GM12878 (cell line): ENCODE data around the gene ALCAM. TPM values are rescaled to one million over a fixed set of nuclear protein-coding genes. Genes with fewer than 3 reads are reported as not detected.

Source experiments
- ATAC-seq: fragments of 200-7000 bp; cut with Tn5 transposase; 3 replicates; pipeline ENCODE4 v1.9.1; 2020; ENCODE audit warnings: mild to moderate bottlenecking, moderate library complexity
- BruUV-seq: library from RNA; stranded (reverse); fragments of 400-500 nt; replicated peaks from 2 replicates; lab custom pipeline; 2021; lab: Mats Ljungman, UMichigan
- CTCF ChIA-PET: fragments of 300-600 bp; sonication (Branson Sonifier 250); formaldehyde crosslinking; extraction: SDS; loops from one replicate; lab custom pipeline; 2021; ENCODE audit warnings: inconsistent platforms; lab: Yijun Ruan, JAX
- POLR2A ChIA-PET: fragments of 350-600 bp; formaldehyde crosslinking; extraction: SDS; loops from one replicate; lab custom pipeline; 2021; ENCODE audit warnings: inconsistent platforms; lab: Charles Lee
- RAD21 ChIA-PET: fragments of 300-600 bp; sonication (Branson Sonifier 250); formaldehyde crosslinking; loops from one replicate; lab custom pipeline; 2023; ENCODE audit warnings: antibody characterized with exemption; ENCODE audit not compliant: unreplicated experiment; lab: Charles Lee
- SMC1A ChIA-PET: fragments of 300-600 bp; sonication (Branson Sonifier 250); formaldehyde crosslinking; loops from one replicate; lab custom pipeline; 2023; ENCODE audit not compliant: unreplicated experiment, uncharacterized antibody; lab: Charles Lee
- DNase-seq: peaks from one replicate; pipeline ENCODE4 v3.0.0-alpha.2; 2011; ENCODE audit warnings: low read depth, low spot score
- FAIRE-seq: peaks from 3 replicates; lab custom pipeline; 2011; peaks lifted over from hg19 to GRCh38; lab: Jason Lieb, UNC
- H2AFZ ChIP-seq: 2 replicates; pipeline ENCODE4 v1.6.0; 2011; ENCODE audit warnings: low read depth, low read length, control low read depth; ENCODE audit not compliant: control insufficient read depth
- H3K27ac ChIP-seq: 2 replicates; pipeline ENCODE4 v1.5.1; 2011; ENCODE audit warnings: control low read depth; ENCODE audit not compliant: control insufficient read depth, insufficient read depth
- H3K27me3 ChIP-seq, 2 experiments: replicated peaks in 1 of 2; 2 replicates each; pipeline versions ENCODE4 v1.6.0 to v1.6.1; 2011; ENCODE audit warnings: low read length in 1 of 2; ENCODE audit not compliant: control insufficient read depth in 2 of 2, insufficient read depth in 2 of 2
- H3K36me3 ChIP-seq, 2 experiments: 2 replicates each; pipeline ENCODE4 v1.5.1; 2011; ENCODE audit warnings: low read length in 1 of 2; ENCODE audit not compliant: control insufficient read depth in 2 of 2, insufficient read depth in 2 of 2
- H3K4me1 ChIP-seq: 2 replicates; pipeline ENCODE4 v1.6.1; 2011; ENCODE audit warnings: mild to moderate bottlenecking, low read length, moderate library complexity, mixed read lengths; ENCODE audit not compliant: control insufficient read depth, insufficient read depth
- H3K4me2 ChIP-seq: 2 replicates; pipeline ENCODE4 v1.6.0; 2011; ENCODE audit warnings: control low read depth; ENCODE audit not compliant: control insufficient read depth, insufficient read depth
- H3K4me3 ChIP-seq: fragments of 200-600 bp; sonication (generic); 2 replicates; pipeline ENCODE4 v1.5.1; 2016
- H3K79me2 ChIP-seq: 2 replicates; pipeline ENCODE4 v1.6.0; 2011; ENCODE audit warnings: low read length; ENCODE audit not compliant: control insufficient read depth, insufficient read depth
- H3K9ac ChIP-seq: 2 replicates; pipeline ENCODE4 v1.8.0; 2011; ENCODE audit warnings: low read length, control low read depth, mixed read lengths; ENCODE audit not compliant: control insufficient read depth, insufficient read depth
- H3K9me3 ChIP-seq: replicated peaks from 3 replicates; pipeline ENCODE4 v1.5.1; 2011; ENCODE audit warnings: mild to moderate bottlenecking, low read length; ENCODE audit not compliant: control insufficient read depth, insufficient read depth
- H4K20me1 ChIP-seq: 2 replicates; pipeline ENCODE4 v1.6.0; 2011; ENCODE audit not compliant: control insufficient read depth, insufficient read depth
- ATF7 ChIP-seq: fragments of 450-650 bp; IDR thresholded peaks from 2 replicates; pipeline ENCODE4 v1.6.1; 2016; ENCODE audit warnings: low read depth, mild to moderate bottlenecking
- CEBPB ChIP-seq, 2 experiments: fragments of 150-350 bp in 1 of 2; IDR thresholded peaks; 2 replicates each; pipeline ENCODE4 v1.6.1; 2012 to 2014; ENCODE audit warnings: low read depth in 2 of 2, low read length in 2 of 2, borderline replicate concordance in 1 of 2, inconsistent platforms in 1 of 2
- GABPA ChIP-seq: IDR thresholded peaks from 2 replicates; pipeline ENCODE4 v1.6.1; 2014; ENCODE audit warnings: antibody characterized with exemption, low read depth, mild to moderate bottlenecking, inconsistent platforms
- KAT2A ChIP-seq: conservative IDR thresholded peaks from 2 replicates; pipeline ENCODE4 v1.6.1; 2011; ENCODE audit warnings: low read depth, low read length; ENCODE audit not compliant: control insufficient read depth
- KDM1A ChIP-seq: fragments of 200-600 bp; sonication (generic); IDR thresholded peaks from 2 replicates; pipeline ENCODE4 v1.6.1; 2016; ENCODE audit warnings: borderline replicate concordance
- MYB ChIP-seq: fragments of 150-350 bp; IDR thresholded peaks from 2 replicates; pipeline ENCODE4 v1.6.1; 2014; ENCODE audit warnings: mild to moderate bottlenecking, low read depth, low read length, borderline replicate concordance
- RAD51 ChIP-seq: fragments of 450-650 bp; IDR thresholded peaks from 2 replicates; pipeline ENCODE4 v1.6.1; 2016; ENCODE audit warnings: moderate library complexity, mild to moderate bottlenecking, inconsistent platforms
- YY1 ChIP-seq: IDR thresholded peaks from 2 replicates; pipeline ENCODE4 v1.6.1; 2011; ENCODE audit warnings: low read depth, mild to moderate bottlenecking, low read length
- ZNF217 ChIP-seq: fragments of 450-650 bp; IDR thresholded peaks from 2 replicates; pipeline ENCODE4 v1.6.1; 2017; ENCODE audit warnings: antibody characterized with exemption, mild to moderate bottlenecking
- whole genome bisulfite sequencing: methylation state at CpG from one replicate; pipeline ENCODE4 v1.1.6; 2016; ENCODE audit warnings: low lambda C conversion rate; ENCODE audit not compliant: insufficient replicate concordance, insufficient coverage; ENCODE audit errors: missing lambda C conversion rate; 5-methylcytosine and 5-hydroxymethylcytosine counted together
- in situ Hi-C: fragments of 300-500 bp; cut with MboI; formaldehyde crosslinking; loops from 9 replicates; pipeline ENCODE4 v1.14.3; 2018; ENCODE audit warnings: mixed read lengths
- intact Hi-C: fragments of 100-400 bp; cut with micrococcal nuclease; formaldehyde crosslinking; loops from one replicate; pipeline ENCODE4 v1.14.2; 2022; ENCODE audit not compliant: unreplicated experiment
- polyA plus RNA-seq, 11 experiments: library from polyadenylated mRNA; depleted of rRNA in 4 of 11; unstranded in 6 of 11; stranded (reverse) in 5 of 11; fragments of >200 nt; fragmentation: Nextera tagmentation in 4 of 11; fragmentation: Illumina TruSeq in 1 of 11; extraction: Ambion mirVana in 4 of 11; extraction: Trizol in 1 of 11; gene quantifications; 1 replicate in 1 of 11; 2 replicates in 10 of 11; pipeline versions ENCODE4 v1.2.1 to v1.2.3, GENCODE V29; 2011 to 2016; ENCODE audit warnings: inconsistent platforms in 2 of 11, missing spikeins in 2 of 11, low read depth in 1 of 11
- total RNA-seq, 4 experiments: library from RNA; depleted of rRNA in 3 of 4; stranded (reverse); fragments of >200 nt in 3 of 4; fragmentation: Illumina TruSeq in 1 of 4; extraction: Trizol in 1 of 4; gene quantifications; 2 replicates each; pipeline versions ENCODE4 v1.2.1 to v1.2.3, GENCODE V29; 2013 to 2021
- TF ChIP-seq, protein P1 (sequence below): fragments of 450-650 bp; formaldehyde crosslinking; IDR thresholded peaks from 2 replicates; pipeline ENCODE4 v1.4.0; 2020; ENCODE audit warnings: mild to moderate bottlenecking, moderate library complexity
- TF ChIP-seq, protein P2 (sequence below): fragments of 150-350 bp; IDR thresholded peaks from 2 replicates; pipeline ENCODE4 v1.6.1; 2016; ENCODE audit warnings: low read depth, low read length
- TF ChIP-seq, protein P3 (sequence below): IDR thresholded peaks from 2 replicates; pipeline ENCODE4 v1.6.1; 2011; ENCODE audit warnings: borderline replicate concordance, low read depth, mild to moderate bottlenecking, moderate library complexity, low read length; ENCODE audit not compliant: insufficient read depth, poor library complexity, severe bottlenecking
- TF ChIP-seq, protein P4 (sequence below): IDR thresholded peaks from 2 replicates; pipeline ENCODE4 v1.6.1; 2012; ENCODE audit warnings: low read depth, low read length, improper control_type of control experiment

Gene ALCAM
- total and polyA plus RNA-seq, 10 of the 15 experiments (the other 5 are each of a cell fraction or from before 2014, with no cell fraction given): 12.2 to 54.2 (median 32.6) TPM

DNA sequence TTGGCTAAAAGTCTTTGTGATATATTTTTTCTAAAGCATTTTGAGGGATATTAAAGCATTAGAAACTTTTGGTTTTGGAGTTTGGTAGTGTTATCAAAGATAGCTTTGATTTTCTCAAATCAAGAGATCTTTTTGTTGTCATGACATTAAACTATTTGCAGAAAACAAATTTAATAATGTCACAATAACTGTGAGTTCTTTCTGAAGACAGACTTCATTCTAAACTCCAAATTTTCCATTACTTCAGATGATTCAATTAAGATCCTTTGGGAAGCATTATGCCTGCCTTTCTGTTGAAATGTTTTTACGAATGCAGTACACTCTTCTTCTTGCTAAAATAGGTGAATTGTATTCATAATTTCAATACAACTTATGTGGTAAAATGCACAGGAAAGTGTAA is 145.4 kb downstream of the ALCAM start:
- RAD21 ChIA-PET: interaction anchor here (1.4 kb wide), 1 partner anchor 144 kb away, joined by 5 read pairs; no protein-coding TSS in a partner anchor
- Histone ChIP-seq H2AFZ (no peak overlapping the region), H3K27ac (no peak overlapping the region), H3K4me1 (no peaks in the 10 kb centered on the region), H3K9me3 (no peaks in the 10 kb centered on the region), H3K27me3 (no peaks in the 10 kb centered on the region), H3K9ac (no peak overlapping the region), H3K36me3 (no peaks in the 10 kb centered on the region), H3K4me3 (no peak overlapping the region), H3K79me2 (no peaks in the 10 kb centered on the region), H4K20me1 (no peaks in the 10 kb centered on the region), H3K4me2 (no peak overlapping the region)
- in situ Hi-C loops: loop anchor here (25.0 kb wide), 2 partner anchors 1225 to 1400 kb away; no protein-coding TSS in a partner anchor
- ATAC-seq (no peak), FAIRE-seq (no peak), DNase-seq (no peak)
- intact Hi-C loops: loop anchor here (10.0 kb wide), 2 partner anchors 357 to 527 kb away; no protein-coding TSS in a partner anchor
- POLR2A ChIA-PET: no interaction called here
- 96% methylated on average over 1 of the region's 1 CpG for WGBS
- CTCF ChIA-PET: interaction anchor here (0.8 kb wide), 1 partner anchor 11 kb away, joined by 3 read pairs; no protein-coding TSS in a partner anchor
- BruUV-seq: no TSS peak
- SMC1A ChIA-PET: interaction anchor here (0.8 to 2.2 kb wide), 6 partner anchors 9 to 143 kb away, joined by 3 to 7 read pairs (median 3); no protein-coding TSS in a partner anchor
- TF ChIP-seq ATF7 (no peak), GABPA (no peak), ZNF217 (no peak), MYB (no peak), KAT2A (no peak), CEBPB (IDR thresholded peaks at IDR 0.05; ENCODE audit: borderline replicate concordance in 1 of 2, low read depth in 2 of 2, low read length in 2 of 2) (no peak), YY1 (no peak), RAD51 (no peak), KDM1A (no peak)
- TF ChIP-seq, protein P1, sequence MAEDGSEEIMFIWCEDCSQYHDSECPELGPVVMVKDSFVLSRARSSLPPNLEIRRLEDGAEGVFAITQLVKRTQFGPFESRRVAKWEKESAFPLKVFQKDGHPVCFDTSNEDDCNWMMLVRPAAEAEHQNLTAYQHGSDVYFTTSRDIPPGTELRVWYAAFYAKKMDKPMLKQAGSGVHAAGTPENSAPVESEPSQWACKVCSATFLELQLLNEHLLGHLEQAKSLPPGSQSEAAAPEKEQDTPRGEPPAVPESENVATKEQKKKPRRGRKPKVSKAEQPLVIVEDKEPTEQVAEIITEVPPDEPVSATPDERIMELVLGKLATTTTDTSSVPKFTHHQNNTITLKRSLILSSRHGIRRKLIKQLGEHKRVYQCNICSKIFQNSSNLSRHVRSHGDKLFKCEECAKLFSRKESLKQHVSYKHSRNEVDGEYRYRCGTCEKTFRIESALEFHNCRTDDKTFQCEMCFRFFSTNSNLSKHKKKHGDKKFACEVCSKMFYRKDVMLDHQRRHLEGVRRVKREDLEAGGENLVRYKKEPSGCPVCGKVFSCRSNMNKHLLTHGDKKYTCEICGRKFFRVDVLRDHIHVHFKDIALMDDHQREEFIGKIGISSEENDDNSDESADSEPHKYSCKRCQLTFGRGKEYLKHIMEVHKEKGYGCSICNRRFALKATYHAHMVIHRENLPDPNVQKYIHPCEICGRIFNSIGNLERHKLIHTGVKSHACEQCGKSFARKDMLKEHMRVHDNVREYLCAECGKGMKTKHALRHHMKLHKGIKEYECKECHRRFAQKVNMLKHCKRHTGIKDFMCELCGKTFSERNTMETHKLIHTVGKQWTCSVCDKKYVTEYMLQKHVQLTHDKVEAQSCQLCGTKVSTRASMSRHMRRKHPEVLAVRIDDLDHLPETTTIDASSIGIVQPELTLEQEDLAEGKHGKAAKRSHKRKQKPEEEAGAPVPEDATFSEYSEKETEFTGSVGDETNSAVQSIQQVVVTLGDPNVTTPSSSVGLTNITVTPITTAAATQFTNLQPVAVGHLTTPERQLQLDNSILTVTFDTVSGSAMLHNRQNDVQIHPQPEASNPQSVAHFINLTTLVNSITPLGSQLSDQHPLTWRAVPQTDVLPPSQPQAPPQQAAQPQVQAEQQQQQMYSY (CRISPR knock-in tag): no peak
- TF ChIP-seq, protein P2, sequence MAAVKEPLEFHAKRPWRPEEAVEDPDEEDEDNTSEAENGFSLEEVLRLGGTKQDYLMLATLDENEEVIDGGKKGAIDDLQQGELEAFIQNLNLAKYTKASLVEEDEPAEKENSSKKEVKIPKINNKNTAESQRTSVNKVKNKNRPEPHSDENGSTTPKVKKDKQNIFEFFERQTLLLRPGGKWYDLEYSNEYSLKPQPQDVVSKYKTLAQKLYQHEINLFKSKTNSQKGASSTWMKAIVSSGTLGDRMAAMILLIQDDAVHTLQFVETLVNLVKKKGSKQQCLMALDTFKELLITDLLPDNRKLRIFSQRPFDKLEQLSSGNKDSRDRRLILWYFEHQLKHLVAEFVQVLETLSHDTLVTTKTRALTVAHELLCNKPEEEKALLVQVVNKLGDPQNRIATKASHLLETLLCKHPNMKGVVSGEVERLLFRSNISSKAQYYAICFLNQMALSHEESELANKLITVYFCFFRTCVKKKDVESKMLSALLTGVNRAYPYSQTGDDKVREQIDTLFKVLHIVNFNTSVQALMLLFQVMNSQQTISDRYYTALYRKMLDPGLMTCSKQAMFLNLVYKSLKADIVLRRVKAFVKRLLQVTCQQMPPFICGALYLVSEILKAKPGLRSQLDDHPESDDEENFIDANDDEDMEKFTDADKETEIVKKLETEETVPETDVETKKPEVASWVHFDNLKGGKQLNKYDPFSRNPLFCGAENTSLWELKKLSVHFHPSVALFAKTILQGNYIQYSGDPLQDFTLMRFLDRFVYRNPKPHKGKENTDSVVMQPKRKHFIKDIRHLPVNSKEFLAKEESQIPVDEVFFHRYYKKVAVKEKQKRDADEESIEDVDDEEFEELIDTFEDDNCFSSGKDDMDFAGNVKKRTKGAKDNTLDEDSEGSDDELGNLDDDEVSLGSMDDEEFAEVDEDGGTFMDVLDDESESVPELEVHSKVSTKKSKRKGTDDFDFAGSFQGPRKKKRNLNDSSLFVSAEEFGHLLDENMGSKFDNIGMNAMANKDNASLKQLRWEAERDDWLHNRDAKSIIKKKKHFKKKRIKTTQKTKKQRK: no peak
- TF ChIP-seq, protein P3, sequence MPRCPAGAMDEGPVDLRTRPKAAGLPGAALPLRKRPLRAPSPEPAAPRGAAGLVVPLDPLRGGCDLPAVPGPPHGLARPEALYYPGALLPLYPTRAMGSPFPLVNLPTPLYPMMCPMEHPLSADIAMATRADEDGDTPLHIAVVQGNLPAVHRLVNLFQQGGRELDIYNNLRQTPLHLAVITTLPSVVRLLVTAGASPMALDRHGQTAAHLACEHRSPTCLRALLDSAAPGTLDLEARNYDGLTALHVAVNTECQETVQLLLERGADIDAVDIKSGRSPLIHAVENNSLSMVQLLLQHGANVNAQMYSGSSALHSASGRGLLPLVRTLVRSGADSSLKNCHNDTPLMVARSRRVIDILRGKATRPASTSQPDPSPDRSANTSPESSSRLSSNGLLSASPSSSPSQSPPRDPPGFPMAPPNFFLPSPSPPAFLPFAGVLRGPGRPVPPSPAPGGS: no peak
- TF ChIP-seq, protein P4, sequence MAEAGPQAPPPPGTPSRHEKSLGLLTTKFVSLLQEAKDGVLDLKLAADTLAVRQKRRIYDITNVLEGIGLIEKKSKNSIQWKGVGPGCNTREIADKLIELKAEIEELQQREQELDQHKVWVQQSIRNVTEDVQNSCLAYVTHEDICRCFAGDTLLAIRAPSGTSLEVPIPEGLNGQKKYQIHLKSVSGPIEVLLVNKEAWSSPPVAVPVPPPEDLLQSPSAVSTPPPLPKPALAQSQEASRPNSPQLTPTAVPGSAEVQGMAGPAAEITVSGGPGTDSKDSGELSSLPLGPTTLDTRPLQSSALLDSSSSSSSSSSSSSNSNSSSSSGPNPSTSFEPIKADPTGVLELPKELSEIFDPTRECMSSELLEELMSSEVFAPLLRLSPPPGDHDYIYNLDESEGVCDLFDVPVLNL: no peak
